HG03378 (cell line): ENCODE results near the gene SCN3A.

Source experiments
- ATAC-seq: cut with Tn5 transposase; IDR thresholded peaks from one replicate; pipeline ENCODE4 v1.9.1; 2021; ENCODE audit warnings: mild to moderate bottlenecking, moderate library complexity; ENCODE audit not compliant: unreplicated experiment

Gene SCN3A

GRCh38 chr2:165058476-165059265, 145.2 kb downstream of the SCN3A start:
- no peak for ATAC-seq

DNA sequence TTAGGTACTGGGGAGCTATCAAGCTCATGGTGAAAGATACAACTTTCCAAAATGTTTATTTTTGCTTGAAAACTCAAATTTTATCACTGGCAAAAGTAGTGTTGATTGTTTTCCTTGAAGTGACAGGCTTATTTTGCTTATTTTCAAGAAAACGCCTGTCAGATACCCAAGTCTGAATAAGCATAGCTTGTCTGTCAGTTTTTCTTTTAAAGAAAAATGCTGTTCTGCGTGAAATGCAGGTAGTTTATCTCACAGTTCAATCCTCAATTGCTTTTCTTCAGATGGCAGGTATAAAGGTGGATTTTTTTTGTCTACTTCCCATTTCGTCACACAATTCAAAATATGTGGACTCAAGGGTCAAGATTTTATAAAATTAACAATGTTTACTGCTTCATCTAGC, 145.9 kb downstream of the SCN3A start:
- ATAC-seq: no peak

- no peak for ATAC-seq
These were observed 146.5 kb downstream of the SCN3A start for GRCh38 chr2:165057308-165057707.

GRCh38 chr2:165056564-165056963, 147.3 kb downstream of the SCN3A start:
- no peak for ATAC-seq

DNA sequence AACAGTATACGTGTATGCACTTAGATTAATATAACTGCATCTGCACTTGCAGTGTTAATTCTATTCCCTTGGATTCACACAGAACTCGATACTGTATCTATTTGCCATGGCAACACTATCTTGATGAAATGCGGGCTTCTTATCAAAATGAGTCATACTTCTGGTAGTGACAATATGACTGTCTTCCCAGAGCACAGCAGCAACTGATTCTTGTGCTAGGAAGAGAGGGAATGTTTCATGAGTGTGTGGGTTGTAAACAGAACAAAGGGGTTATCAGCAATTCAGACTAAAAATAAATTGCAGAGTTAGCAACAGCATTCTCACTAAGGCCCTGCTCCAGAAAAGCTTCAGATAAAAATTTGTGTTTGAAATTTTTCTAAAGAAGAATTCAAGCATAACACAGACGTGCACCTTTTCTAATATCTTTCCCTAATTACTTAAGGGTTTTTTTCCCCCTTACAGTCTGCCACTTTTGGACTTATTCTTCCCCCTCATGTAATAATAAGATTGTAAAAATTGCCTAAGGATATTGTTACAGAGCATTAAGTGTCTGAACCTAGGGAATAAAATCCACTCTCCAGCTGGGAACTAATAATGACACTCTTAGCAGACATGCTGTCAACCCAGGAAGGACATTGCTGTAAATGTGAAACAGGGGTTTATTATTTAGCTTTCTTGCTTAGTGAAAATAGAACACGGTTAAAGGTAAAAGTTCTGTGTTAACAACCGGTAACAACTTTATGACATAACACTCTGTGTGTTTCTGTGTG, 148.6 kb downstream of the SCN3A start:
- no peak for ATAC-seq

- no peak for ATAC-seq
These were observed 149.2 kb downstream of the SCN3A start for GRCh38 chr2:165054652-165055051.

GRCh38 chr2:165044505-165045303, 159.1 kb downstream of the SCN3A start:
- ATAC-seq: no peak
